ENCODE measurements around the gene LAIR1. TPM values are rescaled to one million over a fixed set of nuclear protein-coding genes. Genes with fewer than 3 reads are reported as not detected.

The LAIR1 gene
- total RNA-seq, 2 experiments from 2014 or later, result 4.3 TPM; not detected in 1

GRCh38 chr19:54311486-54311885 lies 53.2 kb downstream of the LAIR1 start:
- intact Hi-C loops (cut with micrococcal nuclease; ENCODE audit: unreplicated experiment), result no loop called here
- Histone ChIP-seq H3K4me1 (ENCODE audit: insufficient read depth, low read length, poor library complexity, severe bottlenecking) (no peaks in the 10 kb centered on the region), H3K9me2 (ENCODE audit: insufficient read depth, low read length) (no peaks in the 10 kb centered on the region), H3K36me3 (ENCODE audit: insufficient read depth, low read length) (no peaks in the 10 kb centered on the region), H3K27ac (ENCODE audit: low read depth, low read length, poor library complexity, severe bottlenecking) (no peak overlapping the region), H2AFZ (ENCODE audit: low read length) (no peak overlapping the region), H4K20me1 (ENCODE audit: insufficient read depth, low read length) (no peaks in the 10 kb centered on the region), H3K79me2 (ENCODE audit: insufficient read depth, low read depth, low read length) (no peaks in the 10 kb centered on the region), H3K4me3 (ENCODE audit: low read depth, low read length, poor library complexity, severe bottlenecking) (no peak overlapping the region), H3K4me2 (ENCODE audit: low read length) (no peak overlapping the region), H3K9me3 (ENCODE audit: low read length) (no peaks in the 10 kb centered on the region)
- BruUV-seq (replicated peaks), result no TSS peak
- TF ChIP-seq, protein P1, sequence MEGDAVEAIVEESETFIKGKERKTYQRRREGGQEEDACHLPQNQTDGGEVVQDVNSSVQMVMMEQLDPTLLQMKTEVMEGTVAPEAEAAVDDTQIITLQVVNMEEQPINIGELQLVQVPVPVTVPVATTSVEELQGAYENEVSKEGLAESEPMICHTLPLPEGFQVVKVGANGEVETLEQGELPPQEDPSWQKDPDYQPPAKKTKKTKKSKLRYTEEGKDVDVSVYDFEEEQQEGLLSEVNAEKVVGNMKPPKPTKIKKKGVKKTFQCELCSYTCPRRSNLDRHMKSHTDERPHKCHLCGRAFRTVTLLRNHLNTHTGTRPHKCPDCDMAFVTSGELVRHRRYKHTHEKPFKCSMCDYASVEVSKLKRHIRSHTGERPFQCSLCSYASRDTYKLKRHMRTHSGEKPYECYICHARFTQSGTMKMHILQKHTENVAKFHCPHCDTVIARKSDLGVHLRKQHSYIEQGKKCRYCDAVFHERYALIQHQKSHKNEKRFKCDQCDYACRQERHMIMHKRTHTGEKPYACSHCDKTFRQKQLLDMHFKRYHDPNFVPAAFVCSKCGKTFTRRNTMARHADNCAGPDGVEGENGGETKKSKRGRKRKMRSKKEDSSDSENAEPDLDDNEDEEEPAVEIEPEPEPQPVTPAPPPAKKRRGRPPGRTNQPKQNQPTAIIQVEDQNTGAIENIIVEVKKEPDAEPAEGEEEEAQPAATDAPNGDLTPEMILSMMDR (conservative IDR thresholded peaks at IDR 0.05; ENCODE audit: low read length), result no peak
- DNase-seq (ENCODE audit: low spot score), result no peak
- POLR2A ChIA-PET, result no interaction called here
- CTCF ChIA-PET (ENCODE audit: unreplicated experiment), result no interaction called here

GRCh38 chr19:54310543-54310942 lies 54.2 kb downstream of the LAIR1 start:
- H4K20me1 ChIP-seq (ENCODE audit: insufficient read depth, low read length), result no peaks in the 10 kb centered on the region
- TF ChIP-seq EZH2phosphoT487 (IDR thresholded peaks at IDR 0.05; ENCODE audit: borderline replicate concordance, low read depth, low read length), result no peak
- TF ChIP-seq, protein P1 (conservative IDR thresholded peaks at IDR 0.05; ENCODE audit: low read length), result no peak
- ChIA-PET CTCF (ENCODE audit: unreplicated experiment) (no interaction called here), POLR2A (no interaction called here)
- no peak for DNase-seq (ENCODE audit: low spot score)
- no peak overlapping the region for H2AFZ ChIP-seq (ENCODE audit: low read length)
- no TSS peak for BruUV-seq (replicated peaks)
- H3K36me3 ChIP-seq (ENCODE audit: insufficient read depth, low read length), result no peaks in the 10 kb centered on the region
- H3K9me3 ChIP-seq (ENCODE audit: low read length), result no peaks in the 10 kb centered on the region
- no peaks in the 10 kb centered on the region for H3K9me2 ChIP-seq (ENCODE audit: insufficient read depth, low read length)
- H3K79me2 ChIP-seq (ENCODE audit: insufficient read depth, low read depth, low read length), result no peaks in the 10 kb centered on the region
- H3K4me2 ChIP-seq (ENCODE audit: low read length), result no peak overlapping the region
- no peaks in the 10 kb centered on the region for H3K4me1 ChIP-seq (ENCODE audit: insufficient read depth, low read length, poor library complexity, severe bottlenecking)
- intact Hi-C loops (cut with micrococcal nuclease; ENCODE audit: unreplicated experiment), result no loop called here
- no peak overlapping the region for H3K4me3 ChIP-seq (ENCODE audit: low read depth, low read length, poor library complexity, severe bottlenecking)
- H3K27ac ChIP-seq (ENCODE audit: low read depth, low read length, poor library complexity, severe bottlenecking), result no peak overlapping the region

GRCh38 chr19:54309811-54310210 lies 54.9 kb downstream of the LAIR1 start:
- TF ChIP-seq, protein P1 (conservative IDR thresholded peaks at IDR 0.05; ENCODE audit: low read length), result no peak
- no peak for TF ChIP-seq EZH2phosphoT487 (IDR thresholded peaks at IDR 0.05; ENCODE audit: borderline replicate concordance, low read depth, low read length)
- H3K9me2 ChIP-seq (ENCODE audit: insufficient read depth, low read length), result no peaks in the 10 kb centered on the region
- H3K36me3 ChIP-seq (ENCODE audit: insufficient read depth, low read length), result no peaks in the 10 kb centered on the region
- H4K20me1 ChIP-seq (ENCODE audit: insufficient read depth, low read length), result no peaks in the 10 kb centered on the region
- DNase-seq (ENCODE audit: low spot score), result no peak
- H3K27ac ChIP-seq (ENCODE audit: low read depth, low read length, poor library complexity, severe bottlenecking), result no peak overlapping the region
- no peaks in the 10 kb centered on the region for H3K79me2 ChIP-seq (ENCODE audit: insufficient read depth, low read depth, low read length)
- H3K9me3 ChIP-seq (ENCODE audit: low read length), result no peaks in the 10 kb centered on the region
- no peak overlapping the region for H3K4me3 ChIP-seq (ENCODE audit: low read depth, low read length, poor library complexity, severe bottlenecking)
- H3K4me1 ChIP-seq (ENCODE audit: insufficient read depth, low read length, poor library complexity, severe bottlenecking), result no peaks in the 10 kb centered on the region
- H3K4me2 ChIP-seq (ENCODE audit: low read length), result no peak overlapping the region
- CTCF ChIA-PET (ENCODE audit: unreplicated experiment), result no interaction called here
- BruUV-seq (replicated peaks), result no TSS peak
- POLR2A ChIA-PET, result no interaction called here
- intact Hi-C loops (cut with micrococcal nuclease; ENCODE audit: unreplicated experiment), result no loop called here
- H2AFZ ChIP-seq (ENCODE audit: low read length), result no peak overlapping the region
